Measurements from ENCODE around the gene ABHD16B.
A peak's percentile ranks its signal among the peaks of the same experiment; 100 is the strongest.
"Not testable (repeated sequence)": the region's sequence is repeated elsewhere in the genome, so short reads cannot be mapped to it uniquely, and the experiment has no call there.

ABHD16B gene

GRCh38 chr20:63835021-63835858 lies 26.1 kb upstream of the ABHD16B start:
- peak; percentile 57 for DNase-seq

- no peak for DNase-seq
Observed at GRCh38 chr20:63836458-63837344, 24.6 kb upstream of the ABHD16B start.

DNA sequence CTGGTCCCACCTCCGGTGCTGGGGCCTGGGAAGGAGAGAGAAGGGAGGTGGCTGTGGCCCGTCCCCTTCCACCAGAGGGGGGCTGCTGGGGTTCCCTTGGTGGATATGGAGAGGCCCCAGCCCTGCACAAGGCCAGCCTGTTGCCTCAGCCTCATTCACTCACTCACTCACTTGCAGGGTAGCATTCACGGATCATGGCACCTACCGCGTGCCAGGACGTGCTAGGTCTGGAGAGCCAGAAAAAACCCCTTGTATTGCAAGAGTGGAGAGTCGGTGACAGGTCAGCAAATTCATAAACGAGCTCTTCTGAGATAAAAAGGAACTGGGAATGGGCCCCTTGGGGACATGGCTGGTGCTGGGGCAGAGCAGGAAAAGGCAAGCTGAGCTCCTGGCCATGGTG lies 23.8 kb upstream of the ABHD16B start:
- no peak for DNase-seq

- DNase-seq: no peak
Observed at GRCh38 chr20:63839620-63840019, 21.7 kb upstream of the ABHD16B start.

GRCh38 chr20:63840405-63840828 lies 20.9 kb upstream of the ABHD16B start:
- no peak for DNase-seq

- no peak for DNase-seq
Observed at GRCh38 chr20:63842258-63842657, 19.0 kb upstream of the ABHD16B start.

DNA sequence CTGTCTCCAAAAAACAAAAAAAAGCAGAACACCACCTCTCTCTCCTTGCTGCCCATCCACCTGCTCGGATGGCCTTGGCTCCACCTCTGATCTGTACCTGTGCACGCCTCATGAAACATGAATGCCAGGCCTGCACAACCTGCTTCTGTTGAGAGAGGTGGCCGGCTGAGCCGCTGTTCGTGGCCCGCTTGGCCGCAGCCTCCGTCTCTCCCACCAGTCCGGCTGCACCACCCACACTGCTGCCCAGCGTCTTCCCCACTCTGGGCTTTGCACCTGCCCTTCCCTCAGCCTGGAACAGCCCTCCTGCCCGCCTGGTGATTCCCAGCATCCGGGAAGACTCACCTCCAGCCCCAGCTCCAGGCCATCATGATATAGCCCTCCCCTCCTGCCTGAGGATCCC lies 18.1 kb upstream of the ABHD16B start:
- no peak for DNase-seq

DNA sequence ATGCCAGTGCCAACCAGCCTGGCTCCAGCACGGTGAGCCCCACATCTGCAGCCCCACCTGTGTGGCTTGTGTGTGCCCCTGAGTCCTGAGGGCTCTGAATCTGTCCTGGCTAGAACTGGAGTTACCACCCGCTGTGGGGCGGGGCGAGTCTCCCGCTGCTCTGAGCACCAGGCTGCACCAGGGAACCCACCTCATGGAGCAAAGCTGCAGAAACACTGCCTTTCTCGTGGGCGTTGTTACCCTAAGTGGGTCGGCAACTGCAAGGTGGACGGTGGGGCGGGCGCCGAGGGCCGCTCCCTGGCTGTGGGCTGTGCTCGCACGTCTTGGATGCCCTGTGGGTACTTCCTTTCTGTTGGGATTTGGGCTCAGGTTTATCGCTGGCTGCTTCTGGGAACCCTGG lies 17.5 kb upstream of the ABHD16B start:
- no peak for DNase-seq

DNA sequence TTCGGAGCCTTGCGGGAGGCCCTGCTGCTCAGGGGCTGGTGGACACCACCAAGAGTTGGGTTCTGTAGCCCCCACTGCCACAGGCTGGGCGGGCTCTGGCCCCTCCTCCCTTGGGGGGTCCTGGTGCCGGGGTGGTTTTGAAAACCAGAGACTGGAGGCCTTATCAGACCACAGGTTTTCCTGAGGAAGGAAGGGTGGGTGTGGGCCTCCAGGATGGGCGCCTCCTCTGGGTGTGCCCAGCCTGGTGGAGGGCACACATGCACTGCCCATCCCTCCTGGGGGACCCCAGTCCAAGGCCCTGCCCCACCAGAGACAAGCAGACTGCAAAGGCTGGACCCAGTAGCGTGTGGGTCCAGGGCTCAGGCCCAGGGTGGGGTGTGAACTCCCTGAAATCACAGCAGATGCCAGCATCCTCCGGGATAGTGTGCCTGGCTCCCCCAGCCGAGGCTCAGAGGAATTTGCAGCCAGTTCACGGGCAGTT lies 16.7 kb upstream of the ABHD16B start:
- DNase-seq: no peak

DNA sequence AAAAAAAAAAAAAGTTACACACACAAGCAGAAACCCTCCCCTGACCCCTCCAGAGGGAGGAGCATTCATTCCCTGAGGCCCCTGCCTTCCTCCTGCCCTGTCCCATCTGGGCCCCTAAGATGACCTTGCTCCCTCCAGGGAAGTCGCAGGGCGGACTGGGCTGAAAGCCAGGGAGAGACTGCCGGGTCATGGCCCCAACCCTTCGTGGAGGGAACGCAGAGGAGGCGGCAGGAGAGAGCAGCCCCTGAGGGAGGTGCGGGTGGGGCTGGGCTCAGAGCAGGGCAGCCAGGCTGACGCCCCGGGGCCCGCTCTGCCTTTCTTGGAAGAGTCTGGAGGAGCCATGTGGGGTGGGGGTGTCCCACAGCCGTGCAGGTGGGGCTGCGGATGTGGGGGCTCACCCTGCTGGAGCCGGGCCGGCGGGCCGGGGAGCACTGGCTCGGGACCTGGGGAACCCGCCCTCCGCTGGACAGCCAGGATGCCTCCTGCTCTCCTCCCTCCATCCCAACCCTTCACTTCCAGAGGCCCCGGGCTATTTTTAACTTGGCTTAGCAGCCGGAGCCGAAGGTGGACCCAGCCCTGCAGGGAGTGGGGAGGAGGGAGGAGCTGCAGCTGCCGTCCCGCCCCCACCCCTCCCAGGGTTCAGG lies 15.0 kb upstream of the ABHD16B start:
- no peak for DNase-seq

GRCh38 chr20:63846888-63847236 lies 14.4 kb upstream of the ABHD16B start:
- no peak for DNase-seq

DNA sequence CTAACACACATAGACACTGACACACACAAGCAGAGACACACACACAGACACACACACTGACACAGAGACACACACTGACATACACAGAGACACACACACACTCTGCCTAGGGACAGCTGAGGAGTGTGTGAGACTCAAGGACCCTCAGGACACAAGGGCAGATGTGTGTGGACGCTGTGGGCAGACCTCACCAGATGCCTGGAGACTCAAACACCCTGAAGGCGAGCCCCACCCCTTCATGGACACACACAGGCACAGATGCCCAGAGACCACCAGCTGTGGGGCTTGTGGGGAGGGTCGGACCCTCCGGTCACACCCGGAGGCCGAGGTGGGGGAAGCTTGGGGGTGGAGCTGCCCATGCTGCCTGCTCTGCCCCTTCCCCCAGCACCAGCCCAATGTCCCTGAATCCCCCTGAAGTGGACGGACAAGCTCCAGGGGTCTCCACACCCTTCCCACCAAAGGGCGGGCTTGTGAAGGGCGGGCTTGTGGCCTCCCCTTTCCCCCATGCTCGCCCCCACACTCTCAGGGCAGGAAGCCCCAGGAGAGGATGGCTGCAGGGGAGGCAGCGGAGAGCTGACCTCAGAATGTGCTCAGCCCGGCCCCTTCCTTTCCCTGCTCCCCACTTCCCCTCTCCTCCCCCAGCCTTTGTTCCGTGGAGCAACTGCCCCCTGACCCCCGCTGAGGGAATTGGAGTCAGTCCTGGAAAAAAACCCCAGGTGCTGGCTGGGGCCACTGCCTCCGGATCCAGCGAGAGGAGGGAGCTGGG lies 13.9 kb upstream of the ABHD16B start:
- no peak for DNase-seq

DNA sequence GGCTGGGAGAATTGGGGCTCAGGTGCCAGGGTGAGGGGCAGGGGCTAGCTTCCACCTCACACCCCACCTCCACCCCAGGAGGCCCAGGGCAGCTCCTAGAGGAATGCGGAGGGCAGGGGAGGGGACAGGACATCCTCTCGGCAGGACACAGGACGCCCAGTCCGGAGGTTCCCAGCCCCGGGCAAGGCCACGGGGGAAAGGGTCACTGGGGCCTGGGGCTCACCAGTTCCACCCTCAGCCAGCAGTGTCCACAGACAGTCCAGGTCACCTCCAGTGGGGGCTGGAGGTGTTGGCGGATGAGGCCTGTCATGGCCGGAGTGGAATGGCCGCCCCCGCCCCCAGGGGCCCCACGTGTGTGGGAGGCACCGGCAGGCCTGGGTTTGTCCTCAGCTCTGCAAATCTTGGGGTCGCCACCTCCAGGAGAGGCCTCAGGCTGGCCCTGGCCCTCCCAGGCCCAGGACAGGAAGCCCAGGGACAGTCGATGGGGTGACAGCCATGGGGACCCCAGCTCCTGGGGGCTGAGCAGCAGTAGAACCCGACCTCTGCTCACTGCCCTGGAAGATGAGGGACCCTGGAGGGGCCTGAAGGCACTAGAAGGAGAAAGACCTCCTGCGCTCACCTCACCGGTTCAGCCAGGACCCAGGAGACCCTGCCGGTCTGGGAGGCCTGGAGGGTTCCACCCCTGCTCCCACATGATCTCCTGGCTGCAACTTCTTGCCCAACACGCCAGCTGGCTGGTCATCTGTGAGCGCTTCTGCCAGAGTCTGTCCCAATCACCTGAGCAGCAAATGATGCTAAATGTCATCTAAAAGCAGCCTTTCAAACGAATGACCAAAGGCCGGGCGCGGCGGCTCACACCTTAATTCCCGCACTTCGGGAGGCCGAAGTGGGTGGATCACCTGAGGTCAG lies 13.0 kb upstream of the ABHD16B start:
- DNase-seq: no peak

- no peak for DNase-seq
Observed at GRCh38 chr20:63850689-63851547, 10.4 kb upstream of the ABHD16B start.

- not testable (repeated sequence) for DNase-seq
Observed at GRCh38 chr20:63851548-63851943, 9.8 kb upstream of the ABHD16B start.

- not testable (repeated sequence) for DNase-seq
Observed at GRCh38 chr20:63853733-63854068, 7.6 kb upstream of the ABHD16B start.

GRCh38 chr20:63854069-63854765 lies 7.1 kb upstream of the ABHD16B start:
- DNase-seq: no peak

GRCh38 chr20:63854766-63855362 lies 6.4 kb upstream of the ABHD16B start:
- no peak for DNase-seq

GRCh38 chr20:63855363-63856097 lies 5.8 kb upstream of the ABHD16B start:
- no peak for DNase-seq
